NT2/D1 (cell line): ENCODE results near the gene SRP54.

Source experiments
- SUZ12 ChIP-seq: IDR thresholded peaks from 2 replicates; pipeline ENCODE4 v1.6.1; 2011; ENCODE audit not compliant: insufficient read length, insufficient read depth; ENCODE audit errors: extremely low read depth
- YY1 ChIP-seq: IDR thresholded peaks from 2 replicates; pipeline ENCODE4 v1.6.1; 2011; ENCODE audit not compliant: insufficient read length, insufficient read depth
- ZNF274 ChIP-seq: IDR thresholded peaks from 2 replicates; pipeline ENCODE4 v1.6.1; 2011; ENCODE audit warnings: mild to moderate bottlenecking, low read depth, low read length

GRCh38 chr14:34957771-34958286, 25.0 kb upstream of the SRP54 start:
- TF ChIP-seq ZNF274 (no peak), YY1 (no peak), SUZ12 (no peak)
